Omental fat pad (tissue), 4 donors: ENCODE data around the gene ITPR3. TPM values are rescaled to one million over a fixed set of nuclear protein-coding genes. Genes with fewer than 3 reads are reported as not detected.

ENCODE experiments used
- ATAC-seq: fragments of 150-250 bp; one replicate; pipeline ENCODE4 v1.9.1; 2016; ENCODE audit warnings: mild to moderate bottlenecking, moderate library complexity; ENCODE audit not compliant: low FRiP score
- DNase-seq: peaks from one replicate; pipeline ENCODE4 v3.0.0-alpha.2; 2019; ENCODE audit warnings: low spot score
- CTCF ChIP-seq, 3 donors: fragments of 450-650 bp; IDR thresholded peaks; one replicate each; pipeline ENCODE4 v1.5.1; 2016 to 2017; ENCODE audit warnings: antibody characterized with exemption in 3 of 3, mild to moderate bottlenecking in 3 of 3, moderate library complexity in 2 of 3
- total RNA-seq, 4 donors: library from RNA; depleted of rRNA; stranded (reverse); fragments of >200 nt; gene quantifications; one replicate each; pipeline ENCODE4 v1.1.0, GENCODE V29; 2016

ITPR3 gene
- total RNA-seq, 4 donors from 2014 or later = 25.7 to 62.0 (median 35.9) TPM

GRCh38 chr6:33661106-33661838 is 40.1 kb downstream of the ITPR3 start:
- no peak for TF ChIP-seq CTCF (IDR thresholded peaks at IDR 0.05)
- ATAC-seq = no peak
- no peak for DNase-seq

GRCh38 chr6:33662318-33662717 is 41.2 kb downstream of the ITPR3 start:
- no peak for ATAC-seq
- DNase-seq = no peak
- TF ChIP-seq CTCF (IDR thresholded peaks at IDR 0.05) = no peak

GRCh38 chr6:33663028-33663427 is 41.9 kb downstream of the ITPR3 start:
- no peak for ATAC-seq
- TF ChIP-seq CTCF (IDR thresholded peaks at IDR 0.05) = no peak
- no peak for DNase-seq

- no peak for DNase-seq
- ATAC-seq = no peak
- no peak for TF ChIP-seq CTCF (IDR thresholded peaks at IDR 0.05)
Observed at GRCh38 chr6:33663727-33664449, 42.8 kb downstream of the ITPR3 start.

- no peak for TF ChIP-seq CTCF (IDR thresholded peaks at IDR 0.05)
- no peak for ATAC-seq
- DNase-seq = no peak
Observed at GRCh38 chr6:33664506-33665057, 43.5 kb downstream of the ITPR3 start.

GRCh38 chr6:33665957-33666356 is 44.8 kb downstream of the ITPR3 start:
- DNase-seq = no peak
- TF ChIP-seq CTCF (IDR thresholded peaks at IDR 0.05) = no peak
- ATAC-seq = no peak
